SK-N-MC (cell line): Measurements from ENCODE around the gene GDF10.

ENCODE experiments used
- EZH2 ChIP-seq: fragments of 200-600 bp; sonication (generic); IDR thresholded peaks from one replicate; pipeline ENCODE4 v1.6.1; 2017; ENCODE audit warnings: antibody characterized with exemption
- FOXP2 ChIP-seq: optimal IDR thresholded peaks from 2 replicates; pipeline ENCODE3; 2011; ENCODE audit warnings: mild to moderate bottlenecking, moderate library complexity; ENCODE audit not compliant: insufficient read depth; ENCODE audit errors: extremely low read length, control extremely low read depth
- POLR2AphosphoS5 ChIP-seq: IDR thresholded peaks from 2 replicates; pipeline ENCODE4 v1.6.1; 2012; ENCODE audit warnings: mild to moderate bottlenecking, low read depth, low read length, borderline replicate concordance

DNA sequence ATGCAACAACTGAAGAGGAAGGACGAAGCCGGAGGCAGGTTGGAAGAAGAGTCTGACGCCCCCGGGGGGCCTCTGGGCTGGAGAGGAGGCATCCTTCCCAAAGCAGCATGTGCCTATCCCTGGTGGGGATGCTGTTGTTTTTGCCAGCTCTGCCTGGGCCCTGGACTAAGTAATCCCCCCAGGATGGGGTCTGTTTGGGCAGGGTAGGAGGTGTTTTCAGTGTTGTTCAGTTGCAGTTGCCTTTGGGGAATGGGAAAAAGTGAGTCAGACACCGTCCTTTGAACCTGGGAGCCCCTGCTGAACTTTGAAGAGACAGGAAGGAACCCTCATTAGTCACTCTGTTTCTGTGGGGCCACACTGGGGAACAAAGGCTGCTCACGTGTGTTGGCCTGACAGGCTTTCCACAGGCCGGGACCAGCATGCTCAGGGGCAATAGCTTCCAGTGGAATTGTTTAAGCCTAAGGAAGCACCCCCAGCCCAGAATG lies 35.2 kb upstream of the GDF10 start:
- no peak for TF ChIP-seq EZH2
- TF ChIP-seq POLR2AphosphoS5, result no peak
- no peak for TF ChIP-seq FOXP2
